Anterior cingulate cortex (tissue), 58 donors: Measurements from ENCODE around the gene THOC1.

Source experiments
- DNase-seq, 58 donors: peaks; one replicate each; lab custom pipeline; 2025; lab: John Stamatoyannopoulos, UW

The THOC1 gene

GRCh38 chr18:285817-286216 is 18.0 kb upstream of the THOC1 start:
- DNase-seq = no peak

- peak in 4 of 58 donors; percentile 3 to 7 (median 6) for DNase-seq
Measured at GRCh38 chr18:275486-275885, 7.6 kb upstream of the THOC1 start.

DNA sequence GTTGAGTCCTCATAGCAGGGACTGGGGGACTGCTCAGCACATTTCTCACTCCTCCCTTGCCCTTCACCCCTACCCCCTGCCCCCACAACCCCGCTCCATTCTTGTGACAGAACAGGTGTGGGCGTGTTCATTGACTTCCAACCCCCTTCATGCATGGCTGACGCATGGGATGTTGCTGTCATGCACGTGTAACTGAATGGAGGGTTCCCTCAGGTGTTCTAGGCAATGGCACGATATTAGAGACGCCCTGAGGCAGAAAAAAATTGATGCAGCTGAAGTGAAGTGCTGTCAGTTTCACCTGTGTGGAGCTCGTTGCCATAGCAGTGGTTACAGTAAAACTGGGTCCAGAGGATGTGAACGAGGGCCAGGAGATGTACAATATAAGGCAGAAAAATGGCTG is 6.5 kb upstream of the THOC1 start:
- peak in 1 of 58 donors; percentile 3 for DNase-seq

- DNase-seq = no peak
Measured at GRCh38 chr18:273525-273924, 5.7 kb upstream of the THOC1 start.

DNA sequence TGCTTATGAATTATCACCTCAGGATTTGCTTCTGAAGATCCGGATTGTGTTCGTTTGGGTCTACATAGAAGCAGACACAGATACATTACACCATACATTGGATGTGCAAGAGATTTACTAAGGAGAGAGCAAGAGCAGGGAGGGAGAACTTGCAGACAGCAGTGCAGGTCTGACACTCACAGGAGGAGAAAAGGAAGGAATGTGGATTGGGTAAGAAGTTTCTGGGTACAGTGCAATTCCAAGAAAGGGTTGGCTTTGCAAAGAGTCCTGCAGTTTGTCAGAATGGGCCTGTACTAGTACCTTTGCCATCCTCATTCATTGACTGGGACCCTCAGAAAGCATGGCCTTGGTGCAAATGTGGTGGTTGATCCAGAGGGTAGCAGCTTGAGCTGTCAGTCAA is 4.8 kb upstream of the THOC1 start:
- DNase-seq = no peak

DNA sequence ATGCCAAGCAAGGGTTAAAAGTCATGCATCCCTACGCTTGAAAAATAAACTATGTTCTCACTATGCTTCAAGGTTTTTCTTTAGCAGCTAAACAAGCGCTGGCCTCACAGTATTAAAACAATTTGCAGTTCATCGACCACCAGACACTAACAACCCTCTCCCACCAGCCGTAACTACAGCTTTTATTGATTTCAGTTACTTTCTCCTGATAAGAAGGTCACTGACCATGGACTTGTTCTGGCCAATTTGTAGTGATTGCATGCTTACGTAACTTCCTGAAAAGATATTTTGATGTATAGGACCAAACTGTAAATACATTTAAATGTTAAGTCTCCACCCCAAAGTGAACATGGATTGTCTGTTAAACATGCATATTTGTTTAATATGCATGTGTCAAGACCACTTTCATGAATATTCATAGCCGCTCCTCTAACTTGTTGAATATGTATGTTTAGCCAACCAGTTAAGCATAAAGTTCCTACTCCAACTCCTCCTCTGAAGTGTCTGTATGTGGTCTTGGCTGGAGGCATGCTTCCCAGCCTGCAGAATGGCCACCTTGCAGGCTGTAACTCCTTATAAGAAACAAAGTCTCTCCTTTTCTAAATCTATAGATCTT is 1.7 kb upstream of the THOC1 start:
- DNase-seq = no peak

DNA sequence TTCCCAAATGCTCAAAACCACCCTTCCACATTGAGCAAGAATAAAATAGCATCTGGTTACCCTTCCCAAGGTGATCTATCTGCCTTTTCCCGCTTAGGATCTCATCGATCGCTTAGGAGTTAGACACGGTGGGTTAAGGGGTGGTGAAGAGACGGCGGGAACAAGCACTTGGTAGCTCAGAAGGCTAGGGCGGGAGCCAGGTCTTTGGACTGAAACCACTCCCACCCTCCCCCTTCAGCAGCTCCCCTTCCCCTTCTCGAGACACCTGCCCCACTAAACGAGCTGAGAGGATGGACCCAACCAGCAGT is 513 bp downstream of the THOC1 start:
- DNase-seq = peak in 2 of 58 donors; percentile 32 to 45

DNA sequence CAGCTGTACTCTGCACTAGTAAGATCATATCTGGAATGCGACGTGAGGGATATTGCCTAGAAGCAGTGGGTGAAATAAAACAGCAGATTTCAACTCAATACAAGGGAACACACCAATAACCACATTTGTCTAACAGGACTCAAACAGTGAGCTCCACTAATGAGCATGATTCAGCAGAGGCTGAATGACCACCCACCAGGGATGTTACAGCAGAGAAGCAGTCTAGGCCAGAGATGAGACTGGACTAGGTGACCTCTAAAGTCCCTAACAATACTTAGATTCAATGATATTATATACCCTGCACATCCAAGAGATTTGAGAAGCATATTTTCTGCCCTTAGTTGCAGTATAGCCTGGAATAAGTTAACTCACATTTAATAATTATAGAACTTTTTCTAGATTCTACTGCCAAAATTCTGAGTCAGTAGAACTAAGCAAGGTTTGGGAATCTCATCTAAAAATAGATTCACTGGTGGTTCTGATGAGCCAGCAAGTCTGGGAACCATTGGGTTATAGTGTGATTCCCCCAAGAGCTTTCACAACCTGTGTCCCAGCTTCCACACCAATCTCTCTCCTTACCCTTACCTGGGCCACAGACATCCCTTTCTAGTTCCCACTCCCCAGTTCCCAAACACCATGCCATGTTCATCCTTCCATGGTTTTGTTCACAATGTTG is 6.3 kb downstream of the THOC1 start:
- DNase-seq = no peak

- no peak for DNase-seq
Measured at GRCh38 chr18:260547-260946, 7.3 kb downstream of the THOC1 start.

- DNase-seq = no peak
Measured at GRCh38 chr18:255171-255570, 12.7 kb downstream of the THOC1 start.

DNA sequence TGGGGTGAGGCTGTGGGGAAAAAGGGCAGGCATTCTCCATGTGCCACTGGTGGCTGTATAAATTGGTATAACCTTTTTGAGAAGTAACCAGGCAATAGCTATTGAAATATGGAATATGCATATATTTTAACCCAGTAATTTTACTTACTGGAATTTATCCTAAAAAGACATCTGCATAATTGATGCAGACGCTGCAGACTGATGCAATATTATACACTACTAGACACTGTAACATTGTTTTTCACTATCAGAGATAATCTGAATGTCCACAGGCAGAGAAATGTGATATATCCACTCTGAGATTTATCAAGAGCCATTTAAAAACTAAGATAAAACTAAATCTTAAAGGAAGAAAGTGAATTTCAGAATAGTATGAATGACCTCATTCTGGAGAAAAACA is 14.7 kb downstream of the THOC1 start:
- no peak for DNase-seq

- no peak for DNase-seq
Measured at GRCh38 chr18:251572-251971, 16.3 kb downstream of the THOC1 start.

DNA sequence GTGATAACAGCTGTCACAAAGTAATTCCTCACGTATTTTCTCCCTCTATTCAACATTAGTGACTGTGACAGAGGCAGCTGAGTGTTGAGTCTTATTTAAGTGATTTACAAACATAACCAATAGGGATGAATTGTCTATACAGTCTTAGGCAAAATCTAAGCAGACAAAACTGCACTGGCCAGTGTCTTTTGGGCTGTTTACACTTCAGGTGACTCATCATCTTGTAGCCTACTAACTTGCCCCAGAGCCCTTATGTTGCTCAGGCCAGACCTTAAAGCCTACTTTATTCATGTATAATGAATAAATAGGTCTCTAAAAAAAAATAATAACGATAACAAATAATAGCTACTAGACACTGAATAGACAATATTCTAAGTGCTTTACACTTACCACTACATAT is 17.2 kb downstream of the THOC1 start:
- DNase-seq = no peak

- no peak for DNase-seq
Measured at GRCh38 chr18:248053-248452, 19.8 kb downstream of the THOC1 start.

DNA sequence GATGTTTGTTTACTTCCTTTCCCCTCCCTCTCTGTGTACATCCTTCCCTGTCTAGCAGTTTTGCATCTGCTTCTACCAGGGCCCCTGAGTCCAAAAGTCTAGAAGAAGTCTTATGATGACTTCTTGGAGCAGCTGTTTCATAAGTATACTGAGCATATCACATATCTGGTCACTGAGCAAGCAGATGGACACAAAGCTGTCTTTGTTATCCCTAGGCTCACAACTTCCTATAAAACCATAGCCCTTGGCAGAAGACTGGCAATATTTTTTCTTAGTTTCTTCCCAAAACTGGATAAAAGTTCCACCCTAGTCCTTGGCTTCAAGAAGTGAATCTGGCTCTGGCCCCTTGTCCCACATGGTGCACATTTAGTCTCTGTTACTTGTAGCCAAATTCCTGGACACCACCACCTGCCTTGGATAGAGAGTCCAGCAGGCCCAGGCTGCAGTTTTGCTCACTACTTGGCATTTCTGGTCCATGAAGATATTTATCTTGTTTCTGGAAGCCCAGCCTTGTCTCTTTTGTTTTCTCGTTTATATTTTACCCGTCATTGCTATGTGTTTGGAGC is 22.5 kb downstream of the THOC1 start:
- no peak for DNase-seq

GRCh38 chr18:240175-240574 is 27.7 kb downstream of the THOC1 start:
- no peak for DNase-seq

DNA sequence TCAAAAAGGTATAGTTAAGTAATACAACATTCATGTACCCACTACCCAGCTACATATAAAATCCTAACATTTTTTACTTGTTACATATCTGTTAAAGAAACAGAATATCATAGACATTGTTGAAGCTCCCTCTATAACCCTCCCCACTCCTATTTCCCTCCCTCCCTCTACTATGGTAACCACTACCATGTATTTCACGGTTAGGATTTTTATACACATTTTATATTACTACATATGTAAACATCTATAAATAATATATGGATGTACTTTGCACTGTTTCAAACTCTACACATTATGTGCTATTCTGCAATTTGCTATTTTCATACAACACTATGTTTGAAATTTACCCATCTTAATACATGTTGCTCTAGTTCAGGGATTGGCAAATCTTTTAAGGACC is 36.3 kb downstream of the THOC1 start:
- DNase-seq = no peak

DNA sequence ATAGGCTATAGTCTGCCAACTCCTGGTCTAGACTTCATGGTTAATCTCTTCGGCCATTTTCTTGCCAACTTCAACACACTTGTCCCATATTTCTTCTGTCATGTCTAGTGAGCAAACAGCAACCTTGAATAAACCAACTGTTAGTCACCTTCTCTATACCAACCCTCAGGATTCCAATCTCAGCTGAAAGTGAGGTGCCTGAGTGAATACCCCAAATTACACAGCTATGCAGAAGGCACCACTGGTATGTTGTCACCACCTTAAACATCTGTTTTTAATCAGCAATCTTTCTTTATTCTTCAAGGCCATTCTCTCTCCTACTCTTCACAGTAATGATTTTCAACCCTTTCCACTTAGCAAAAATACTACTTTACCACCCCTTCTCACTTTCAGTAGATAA is 39.3 kb downstream of the THOC1 start:
- DNase-seq = no peak

GRCh38 chr18:227902-228301 is 39.9 kb downstream of the THOC1 start:
- DNase-seq = no peak

- DNase-seq = no peak
Measured at GRCh38 chr18:227374-227773, 40.5 kb downstream of the THOC1 start.

GRCh38 chr18:225745-226144 is 42.1 kb downstream of the THOC1 start:
- no peak for DNase-seq

DNA sequence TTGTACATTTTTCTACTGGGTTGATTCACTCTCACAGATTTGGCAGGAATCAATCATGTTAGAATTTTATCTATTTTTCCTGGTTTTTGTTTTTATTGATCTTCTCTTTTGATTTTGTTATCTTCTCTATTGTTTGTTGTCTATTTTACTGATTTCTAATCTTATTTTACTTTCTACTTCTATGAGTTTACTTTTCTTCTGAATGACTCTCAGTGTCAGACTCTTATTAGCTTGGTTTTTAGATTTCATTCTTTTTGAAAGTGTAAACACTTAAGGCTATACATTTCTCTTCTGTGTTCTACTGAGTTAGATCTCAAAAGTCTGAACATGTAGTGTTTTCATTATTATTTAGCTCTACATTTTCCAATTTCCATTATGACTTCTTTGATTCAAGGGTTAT is 47.1 kb downstream of the THOC1 start:
- no peak for DNase-seq
